OCI-M2 (cell line): ENCODE results near the gene SUMO2.
A peak's percentile ranks its signal among the peaks of the same experiment; 100 is the strongest.
"Not testable (repeated sequence)": the region's sequence is repeated elsewhere in the genome, so short reads cannot be mapped to it uniquely, and the experiment has no call there.

Experiments used
- DNase-seq: peaks from one replicate; lab custom pipeline; 2025; ENCODE audit not compliant: unreplicated experiment; lab: John Stamatoyannopoulos, UW

Gene SUMO2

DNA sequence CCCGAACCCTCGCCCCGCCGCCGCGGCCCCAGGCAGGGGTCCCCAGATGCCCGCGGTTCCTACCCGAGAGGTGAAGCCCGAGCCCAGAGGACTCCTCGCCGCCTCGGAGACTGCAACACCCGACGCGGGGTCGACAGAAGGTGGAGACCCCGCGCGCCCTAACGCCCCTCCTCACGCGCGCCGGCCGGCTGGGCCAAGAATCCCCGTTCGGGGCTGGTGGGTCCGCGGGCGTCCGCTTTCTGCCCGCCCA is 515 bp downstream of the SUMO2 start:
- no peak for DNase-seq

DNA sequence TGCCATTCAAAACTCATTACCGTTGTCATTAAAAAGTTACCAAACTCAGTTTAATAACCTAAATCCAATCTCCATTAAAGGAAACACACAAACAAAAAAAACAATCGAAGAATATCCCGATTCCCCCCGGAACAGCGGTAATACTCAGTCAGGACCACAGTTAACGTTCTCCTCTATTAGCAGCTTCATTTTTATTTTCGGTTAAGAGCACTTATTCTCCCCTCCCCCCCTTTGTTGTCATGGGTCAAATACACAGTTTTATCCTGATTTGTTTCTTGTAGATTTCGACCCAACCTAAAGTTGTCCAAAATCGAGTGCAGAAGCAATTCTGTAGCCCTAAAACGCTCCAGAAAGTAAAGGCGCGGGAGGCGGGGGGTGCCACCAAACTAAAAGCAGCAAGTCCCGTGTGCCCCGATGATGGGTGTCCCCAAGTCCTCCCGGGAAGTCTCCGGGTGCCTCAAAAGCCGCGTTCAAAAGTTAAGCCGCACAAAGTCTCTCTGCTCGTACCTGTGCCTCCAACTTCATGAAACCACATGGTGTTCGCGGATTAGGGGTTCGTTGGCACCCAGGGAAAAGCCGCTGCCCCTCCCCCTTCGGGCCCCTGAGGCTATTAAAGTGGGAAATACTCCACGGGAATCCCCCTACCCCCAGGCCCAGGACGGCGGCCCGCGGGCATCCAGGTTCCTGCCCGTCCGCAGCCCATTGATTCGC is 996 bp downstream of the SUMO2 start:
- DNase-seq: no peak

DNA sequence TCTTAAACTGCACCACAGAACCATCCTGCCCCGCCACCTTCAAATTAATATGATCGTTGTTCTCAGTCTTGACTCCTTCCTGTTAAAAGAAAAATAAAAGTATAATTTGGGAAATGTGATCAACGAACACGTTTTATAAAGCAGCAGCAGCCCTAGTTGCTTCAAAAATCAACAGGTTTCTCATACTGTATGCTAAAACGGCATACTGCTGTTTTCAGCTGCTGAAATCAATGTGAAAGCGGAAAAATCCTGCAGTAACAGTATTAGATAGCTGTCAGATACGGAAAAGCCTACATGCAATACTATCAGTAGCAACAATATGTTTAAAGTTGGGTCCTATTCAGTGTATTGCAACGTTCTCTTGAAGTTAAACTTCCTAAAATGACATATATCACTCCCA is 1.6 kb downstream of the SUMO2 start:
- no peak for DNase-seq

DNA sequence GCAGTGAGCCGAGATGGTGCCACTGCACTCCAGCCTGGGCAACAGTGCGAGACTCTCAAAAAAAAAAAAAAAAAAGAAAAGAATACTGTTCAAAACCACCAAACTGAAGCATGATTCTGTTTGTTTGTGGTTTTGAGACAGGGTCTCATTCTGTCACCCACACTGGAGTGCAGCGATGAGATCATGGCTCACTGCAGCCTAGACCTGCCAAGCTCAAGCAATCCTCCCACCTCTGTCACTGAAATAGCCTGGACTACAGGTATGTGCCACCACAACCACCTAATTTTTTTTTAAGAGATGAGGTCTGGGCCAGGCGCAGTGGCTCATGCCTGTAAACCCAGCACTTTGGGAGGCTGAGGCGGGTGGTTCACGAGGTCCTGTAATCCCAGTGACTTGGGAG is 4.3 kb downstream of the SUMO2 start:
- DNase-seq: no peak

DNA sequence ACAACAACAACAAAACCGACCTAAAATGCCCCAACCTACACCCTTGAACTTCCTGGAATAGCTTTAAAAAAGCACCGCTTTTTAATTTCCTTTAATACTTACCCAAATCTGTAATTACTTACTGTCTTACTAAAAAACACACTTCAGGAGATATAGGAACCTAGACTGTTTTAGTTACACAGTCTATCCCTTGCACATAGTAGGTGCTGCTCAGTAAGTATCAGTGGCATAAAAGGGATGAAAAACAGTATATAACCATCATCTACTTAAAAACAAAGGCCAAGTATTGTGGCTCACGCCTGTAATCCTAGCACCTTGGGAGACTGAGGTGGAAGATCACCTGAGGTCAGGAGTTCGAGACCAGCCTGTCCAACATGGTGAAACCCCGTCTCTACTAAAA is 6.1 kb downstream of the SUMO2 start:
- DNase-seq: no peak

DNA sequence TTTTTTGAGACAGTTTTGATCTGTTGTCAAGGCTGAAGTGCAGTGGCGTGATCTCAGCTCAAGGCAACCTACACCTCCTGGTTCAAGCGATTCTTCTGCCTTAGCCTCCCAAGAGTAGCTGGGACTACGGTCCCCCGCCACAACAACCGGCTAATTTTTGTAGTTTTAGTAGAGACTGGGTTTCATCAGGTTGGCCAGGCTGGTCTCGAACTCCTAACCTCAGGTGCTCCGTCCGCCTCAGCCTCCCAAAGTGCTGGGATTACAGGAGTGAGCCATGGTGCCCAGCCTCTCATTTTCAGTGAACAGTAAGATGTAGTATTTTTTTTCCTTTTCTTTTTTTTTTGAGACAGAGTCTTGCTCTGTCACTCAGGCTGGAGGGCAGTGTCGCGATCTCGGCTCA is 7.8 kb downstream of the SUMO2 start:
- DNase-seq: no peak

DNA sequence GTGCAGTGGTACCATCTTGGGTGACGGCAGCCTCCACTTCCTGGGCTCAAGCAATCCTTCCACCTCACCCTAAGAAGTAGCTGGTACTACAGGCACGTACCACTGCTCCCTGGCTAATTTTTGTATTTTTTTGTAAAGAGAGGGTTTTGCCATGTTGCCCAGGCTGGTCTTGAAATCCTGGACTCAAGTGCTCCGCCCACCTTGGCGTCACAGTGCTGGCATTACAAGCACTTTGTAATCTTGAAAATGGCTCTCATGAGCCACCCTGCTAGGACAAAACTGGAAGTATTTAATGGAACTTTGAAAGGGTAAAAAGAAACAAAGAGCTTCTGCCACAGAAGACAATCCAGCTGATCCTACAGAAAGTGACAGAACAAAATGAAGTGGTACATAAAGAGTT is 9.2 kb downstream of the SUMO2 start:
- DNase-seq: no peak

DNA sequence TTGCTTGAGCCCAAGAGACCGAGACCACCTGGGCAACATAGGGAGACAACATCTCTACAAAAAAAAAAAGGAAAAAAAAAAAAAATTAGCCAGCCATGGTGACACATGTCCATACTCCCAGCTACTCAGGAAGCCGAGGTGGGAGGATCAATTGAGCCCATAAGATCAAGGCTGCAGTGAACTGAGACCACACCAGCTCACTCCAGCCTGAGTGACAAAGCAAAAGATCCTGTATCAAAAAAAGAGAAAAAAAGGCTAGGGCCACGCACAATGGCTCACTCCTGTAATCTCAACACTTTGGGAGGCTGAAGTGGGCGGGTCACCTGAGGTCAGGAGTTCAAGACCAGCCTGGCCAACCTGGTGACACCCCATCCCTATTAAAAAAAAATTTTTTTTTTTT is 13.8 kb downstream of the SUMO2 start:
- no peak for DNase-seq

DNA sequence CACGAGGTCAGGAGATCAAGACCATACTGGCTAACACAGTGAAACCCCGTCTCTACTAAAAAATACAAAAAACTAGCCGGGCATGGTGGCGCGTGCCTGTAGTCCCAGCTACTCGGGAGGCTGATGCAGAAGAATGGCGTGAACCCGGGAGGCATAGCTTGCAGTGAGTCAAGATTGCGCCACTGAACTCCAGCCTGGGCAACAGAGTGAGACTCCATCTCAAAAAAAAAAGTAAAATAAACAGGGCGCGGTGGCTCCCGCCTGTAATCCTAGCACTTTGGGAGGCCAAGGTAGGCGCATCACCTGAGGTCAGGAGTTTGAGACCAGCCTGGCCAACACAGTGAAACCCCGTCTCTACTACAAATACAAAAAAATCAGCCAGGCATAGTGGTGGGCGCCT is 18.2 kb downstream of the SUMO2 start:
- DNase-seq: not testable (repeated sequence)

DNA sequence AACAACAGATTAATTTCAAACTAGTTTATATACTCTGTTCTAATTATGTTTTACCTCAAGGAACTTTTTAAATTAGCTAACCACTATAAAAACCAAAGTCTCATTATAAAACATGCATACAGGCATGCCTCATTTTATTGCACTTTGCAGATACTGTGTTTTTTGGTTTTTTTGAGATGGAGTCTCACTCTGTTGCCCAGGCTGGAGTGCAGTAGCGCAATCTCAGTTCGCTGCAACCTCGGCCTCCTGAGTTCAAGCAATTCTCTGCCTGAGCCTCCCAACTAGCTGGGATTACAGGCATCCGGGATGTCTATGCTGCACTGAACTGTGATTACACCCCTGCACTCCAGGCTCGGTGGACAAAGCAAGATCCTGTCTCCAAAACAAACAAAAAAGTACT is 19.7 kb downstream of the SUMO2 start:
- no peak for DNase-seq

DNA sequence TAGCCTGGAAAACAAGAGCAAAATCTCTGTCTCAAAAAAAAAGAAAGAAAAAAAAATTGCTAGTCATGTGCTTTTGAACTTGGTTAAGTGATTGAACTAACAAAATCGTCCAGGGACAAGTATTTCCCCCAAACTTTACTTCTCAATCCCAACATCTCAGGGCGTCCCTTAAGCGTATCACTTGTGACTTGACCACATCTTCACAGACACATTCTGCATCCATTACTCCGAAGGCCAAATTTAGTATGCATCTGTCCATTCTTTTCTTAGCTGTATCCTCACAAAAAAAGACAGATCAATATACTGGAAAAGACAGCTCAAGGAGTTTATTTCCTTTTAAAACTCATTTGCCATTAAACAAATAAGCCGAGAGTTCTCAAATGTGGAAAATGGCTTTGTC is 22.5 kb downstream of the SUMO2 start:
- no peak for DNase-seq

DNA sequence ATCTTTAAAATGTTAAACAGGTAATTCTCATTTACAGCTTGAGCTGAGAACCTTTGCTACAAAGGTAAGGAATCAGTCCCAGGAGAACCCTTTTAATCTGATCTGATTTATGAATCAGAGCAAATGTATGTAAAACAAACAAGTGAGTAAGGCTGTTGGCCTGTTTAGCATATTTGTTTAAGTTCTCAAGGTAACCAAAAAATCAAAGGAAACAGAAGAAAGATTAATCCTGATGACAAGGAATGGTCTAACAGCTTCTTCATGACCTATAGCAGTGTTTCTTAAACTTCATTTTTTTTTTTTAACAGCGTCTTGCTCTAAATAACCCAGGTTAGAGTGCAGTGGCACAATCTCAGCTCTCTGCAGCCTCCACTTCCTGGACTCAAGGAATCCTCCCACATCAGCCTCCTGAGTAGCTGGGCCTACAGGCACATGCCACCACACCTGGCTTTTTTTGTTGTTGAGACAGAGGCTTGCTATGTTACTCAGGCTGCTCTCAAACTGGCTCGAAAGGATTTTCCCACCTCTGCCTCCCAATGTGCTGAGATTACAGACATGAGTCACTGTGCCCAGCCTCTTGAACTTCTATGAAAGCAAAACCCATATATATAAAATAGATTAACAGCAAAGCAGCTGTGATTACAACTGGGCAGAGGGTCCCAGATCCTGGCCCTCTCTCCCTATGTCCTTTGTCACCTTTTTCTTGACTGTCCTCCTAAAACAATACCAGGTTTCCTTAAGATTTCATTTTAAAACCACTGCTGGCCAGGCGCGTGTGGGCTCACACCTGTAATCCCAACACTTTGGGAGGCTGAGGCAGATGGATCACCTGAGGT is 23.3 kb downstream of the SUMO2 start:
- DNase-seq: no peak

DNA sequence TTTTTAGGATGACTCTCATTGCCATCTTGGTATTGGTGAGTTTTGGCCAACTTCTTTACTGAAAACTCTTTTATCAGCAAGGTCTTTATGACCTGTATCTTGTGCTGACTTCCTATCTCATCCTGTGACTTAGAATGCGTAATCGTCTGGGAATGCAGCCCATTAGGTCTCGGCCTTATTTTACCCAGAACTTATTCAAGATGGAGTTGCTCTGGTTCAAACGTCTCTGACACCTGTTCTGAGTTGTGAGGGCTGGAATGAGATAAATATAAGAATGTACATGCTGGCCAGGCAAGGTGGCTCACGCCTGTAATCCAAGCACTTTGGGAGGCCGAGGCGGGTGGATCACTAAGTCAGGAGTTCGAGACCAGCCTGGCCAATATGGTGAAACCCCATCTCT is 24.3 kb downstream of the SUMO2 start:
- DNase-seq: not testable (repeated sequence)

DNA sequence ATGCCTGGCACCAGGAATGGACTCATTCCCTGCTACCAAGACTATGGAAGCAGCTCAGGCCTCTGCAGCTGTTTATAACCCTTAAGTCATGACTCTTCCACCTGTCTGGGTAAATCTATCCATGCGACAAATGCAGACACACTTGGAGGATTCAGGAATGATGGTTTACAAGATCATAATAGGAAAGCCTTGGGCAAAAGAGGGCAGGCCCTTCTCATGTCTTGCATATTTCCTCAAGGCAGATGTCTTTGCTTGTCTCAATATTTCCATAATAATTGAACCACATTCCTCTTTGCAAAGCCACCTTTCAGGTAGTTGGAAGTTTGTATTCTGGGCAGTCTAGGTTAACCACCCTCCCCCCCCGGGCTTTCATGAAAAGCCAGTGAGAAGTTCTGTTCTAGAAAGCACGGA is 27.6 kb downstream of the SUMO2 start:
- DNase-seq: no peak

DNA sequence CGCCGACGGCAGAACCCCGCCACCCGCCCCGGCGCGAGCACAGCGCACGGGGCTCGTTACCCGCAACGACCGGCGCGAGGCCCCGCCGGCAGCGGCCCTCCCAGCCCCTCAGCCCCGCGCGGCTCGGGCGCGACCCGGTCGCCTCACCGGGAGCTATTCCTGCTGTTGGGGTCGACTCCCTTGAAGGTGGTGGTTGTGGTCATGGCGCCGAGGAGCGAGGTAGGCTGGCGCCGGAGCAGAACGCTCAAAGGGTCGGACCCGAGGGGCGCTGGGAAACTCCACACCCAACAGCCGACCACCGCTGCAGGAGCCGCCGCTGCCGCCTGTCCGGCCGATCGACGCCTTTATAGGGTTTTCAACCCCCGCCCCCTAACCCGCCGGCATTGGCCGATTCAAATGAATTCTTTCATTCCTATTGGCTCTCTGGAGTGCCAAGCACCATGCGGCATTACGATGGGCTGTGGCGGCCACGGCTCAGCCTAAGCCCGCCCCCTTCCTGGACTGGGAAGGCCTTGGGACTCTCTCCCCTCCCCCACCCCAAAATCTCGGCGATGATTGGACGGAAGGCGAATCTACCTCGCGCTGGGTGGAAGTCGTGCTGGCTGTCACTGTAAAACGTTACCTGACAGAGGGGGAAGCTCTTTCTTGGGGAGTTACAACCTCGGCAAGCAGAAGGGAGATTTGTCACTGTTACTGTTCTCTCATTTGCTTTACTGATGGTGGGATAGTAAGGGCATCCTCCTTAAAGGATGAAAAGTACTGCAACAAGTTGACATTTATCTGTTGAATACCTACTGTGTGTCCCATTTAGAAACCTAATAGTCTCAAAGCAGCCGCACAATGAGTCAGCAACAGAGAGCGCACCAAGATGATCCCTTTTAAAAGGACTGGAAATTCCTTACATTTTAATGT is 28.3 kb downstream of the SUMO2 start, which contains the start of gene JPT1:
TSS of gene JPT1 (minus strand) at position 318 of the 912 bp plus-strand sequence. CDS start at position 203, 115 bp downstream.
- DNase-seq: peak; percentile 87

DNA sequence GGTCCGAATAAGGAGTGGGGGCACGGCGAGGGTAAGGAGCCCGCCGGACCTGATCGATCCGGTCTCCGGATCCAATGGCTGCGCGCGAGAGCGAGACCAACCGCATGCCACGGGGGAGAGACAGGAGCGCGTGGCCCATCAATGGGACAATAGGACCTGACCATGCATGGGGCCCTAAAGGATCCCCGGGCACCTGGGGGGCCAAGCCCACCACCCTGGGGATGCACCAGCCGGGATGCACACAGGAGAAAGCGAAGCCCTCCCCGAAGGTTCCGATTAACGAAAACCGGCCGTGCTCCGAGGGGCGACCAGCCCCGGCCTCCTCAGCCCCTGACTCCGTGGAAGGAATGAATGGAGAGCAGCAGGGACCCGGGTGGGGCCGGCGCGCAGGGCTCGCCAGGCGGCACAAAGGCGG is 29.0 kb downstream of the SUMO2 start:
- no peak for DNase-seq

DNA sequence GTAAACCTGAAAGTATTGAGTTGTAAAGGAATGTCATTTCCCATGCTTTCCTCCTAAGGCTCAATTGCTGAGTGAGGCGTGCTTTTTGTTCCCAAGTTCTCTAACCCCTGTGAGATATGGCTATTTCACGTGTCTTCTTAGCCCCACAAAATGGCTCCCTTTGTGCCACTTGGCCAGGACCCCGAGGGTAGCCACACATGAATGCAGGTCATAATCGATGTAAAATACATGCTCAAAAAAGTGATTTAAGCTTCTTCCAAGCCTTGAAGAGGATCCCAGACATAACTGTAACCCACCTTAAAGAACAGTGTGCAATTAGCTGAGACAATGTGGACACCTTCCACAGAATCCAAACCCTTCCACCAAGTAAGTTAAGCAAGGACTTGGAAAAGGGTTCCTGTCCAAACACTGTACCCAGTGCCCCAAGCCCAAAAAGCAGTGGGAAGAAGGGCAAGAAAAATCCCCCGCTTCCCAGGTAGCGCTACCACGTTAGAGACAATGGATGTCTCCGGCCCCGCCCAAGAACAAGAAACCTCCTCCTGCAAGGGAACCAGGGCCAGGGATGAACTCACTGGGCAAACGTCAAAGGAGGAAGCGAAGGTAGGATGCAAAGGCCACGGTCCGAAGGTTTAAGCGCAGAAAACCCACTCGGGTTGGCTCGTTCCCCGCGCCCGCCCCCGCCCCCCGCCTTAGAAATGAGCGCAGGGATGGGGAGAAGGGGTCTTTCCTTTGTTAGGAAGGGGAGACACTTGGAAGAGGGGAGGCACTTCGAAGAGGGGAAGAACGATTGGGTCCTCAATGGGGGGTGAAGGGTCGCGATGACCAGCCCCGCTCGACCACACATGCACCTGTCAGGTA is 29.6 kb downstream of the SUMO2 start:
- no peak for DNase-seq

DNA sequence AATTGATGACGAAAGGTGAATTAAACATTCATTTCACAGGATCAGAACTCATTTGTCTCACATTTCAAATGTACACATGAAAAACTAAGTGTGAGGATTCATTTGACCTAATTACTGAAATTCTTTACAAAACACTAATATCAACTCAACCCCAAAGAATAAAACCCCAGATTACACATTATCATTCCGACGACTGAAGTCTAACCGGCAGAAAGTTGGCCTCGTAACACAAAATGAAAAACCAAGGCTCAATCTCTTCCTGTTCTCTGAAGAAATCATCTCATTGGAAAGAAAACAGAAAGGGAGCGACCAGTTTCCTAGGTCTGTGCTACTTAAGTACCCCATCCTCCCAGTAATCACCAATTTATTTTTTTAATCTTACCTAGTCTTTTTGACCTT is 30.2 kb downstream of the SUMO2 start:
- no peak for DNase-seq

DNA sequence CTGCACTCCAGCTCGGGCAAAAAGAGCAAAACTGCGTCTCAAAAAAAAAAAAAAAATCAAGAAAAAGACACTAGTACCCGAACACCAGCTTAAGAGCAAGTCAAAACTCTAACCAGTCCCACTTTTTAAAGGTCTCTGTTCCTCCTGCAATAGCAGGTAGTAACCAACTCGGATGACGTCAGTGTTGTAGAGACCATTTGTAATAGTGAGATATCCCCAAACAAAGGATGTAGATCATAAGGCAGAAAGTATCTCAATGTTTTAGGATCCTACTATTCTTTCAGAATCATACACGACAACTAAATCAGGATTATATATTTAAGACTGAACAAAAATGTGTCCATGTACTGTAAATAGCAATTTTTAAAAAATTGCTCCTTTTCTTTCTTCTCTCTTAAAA is 30.8 kb downstream of the SUMO2 start:
- no peak for DNase-seq

DNA sequence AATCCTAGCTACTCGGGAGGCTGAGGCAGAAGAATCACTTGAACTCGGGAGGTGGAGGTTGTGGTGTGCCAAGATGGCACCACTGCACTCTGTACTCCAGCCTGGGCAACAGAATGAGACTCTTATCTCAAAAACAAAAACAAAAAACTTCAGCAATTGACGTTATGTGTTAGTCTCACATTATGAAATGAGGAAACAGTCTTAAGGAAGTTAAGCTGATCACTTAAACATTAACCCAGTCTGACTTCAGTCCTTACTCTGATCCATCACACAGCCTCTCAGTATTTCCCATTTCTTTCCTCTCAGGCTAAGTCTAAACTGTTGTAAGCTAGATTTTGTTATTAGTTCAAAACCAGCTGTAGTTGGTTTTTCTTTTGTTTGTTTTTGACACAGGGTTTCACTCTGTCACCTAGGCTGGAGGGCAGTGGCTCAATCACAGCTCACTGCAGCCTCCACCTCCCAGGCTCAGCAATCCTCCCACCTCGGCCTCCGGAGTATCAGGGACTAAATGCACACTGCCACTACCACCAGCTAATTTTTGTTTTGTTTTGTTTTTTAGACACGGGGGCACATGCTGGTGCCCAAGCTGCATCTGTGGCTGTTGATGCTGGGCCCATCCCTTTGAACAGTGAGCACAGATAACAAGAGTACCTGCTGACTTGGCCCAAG is 34.7 kb downstream of the SUMO2 start:
- no peak for DNase-seq
